SU-DHL-6 (cell line): ENCODE results near the gene LDLRAD3.
A peak's percentile ranks its signal among the peaks of the same experiment; 100 is the strongest.

ENCODE experiments used
- H2AFZ ChIP-seq: fragments of 200-600 bp; sonication (generic); 2 replicates; pipeline ENCODE4 v1.6.1; 2014; ENCODE audit warnings: low read depth, mild to moderate bottlenecking, moderate library complexity, mixed read lengths, antibody characterized with exemption, low read length; ENCODE audit not compliant: severe bottlenecking
- H3F3A ChIP-seq: fragments of 200-600 bp; shearing (Covaris generic); 2 replicates; pipeline ENCODE4 v1.6.0; 2016; ENCODE audit warnings: antibody characterized with exemption, mild to moderate bottlenecking; ENCODE audit not compliant: insufficient read depth
- H3K27ac ChIP-seq: fragments of 200-600 bp; sonication (generic); 2 replicates; pipeline ENCODE4 v1.5.1; 2016; ENCODE audit warnings: low read depth, mild to moderate bottlenecking, low read length, moderate library complexity, mixed read lengths
- H3K27me3 ChIP-seq: fragments of 200-600 bp; sonication (generic), shearing (Covaris generic); 2 replicates; pipeline ENCODE4 v1.6.0; 2014; ENCODE audit warnings: mild to moderate bottlenecking, low read length
- H3K36me3 ChIP-seq: fragments of 200-600 bp; sonication (generic); 2 replicates; pipeline ENCODE4 v1.6.1; 2014; ENCODE audit warnings: mild to moderate bottlenecking, low read length, mixed read lengths
- H3K4me2 ChIP-seq: fragments of 300-600, 200-600 bp; shearing (Covaris generic), sonication (generic); 2 replicates; pipeline ENCODE4 v1.6.0; 2014; ENCODE audit warnings: low read length, low read depth, mild to moderate bottlenecking; ENCODE audit not compliant: poor library complexity, severe bottlenecking
- H3K4me3 ChIP-seq: fragments of 200-600 bp; sonication (generic); 2 replicates; pipeline ENCODE4 v1.5.1; 2014; ENCODE audit warnings: antibody characterized with exemption, low read length, mild to moderate bottlenecking, mixed read lengths; ENCODE audit not compliant: insufficient read depth, poor library complexity, severe bottlenecking
- H3K79me2 ChIP-seq: fragments of 200-600 bp; sonication (generic); 2 replicates; pipeline ENCODE4 v1.6.1; 2014; ENCODE audit warnings: mild to moderate bottlenecking, low read length, moderate library complexity; ENCODE audit not compliant: insufficient read depth
- H3K9ac ChIP-seq: fragments of 200-600 bp; sonication (generic); 2 replicates; pipeline ENCODE4 v1.7.0; 2014; ENCODE audit warnings: mild to moderate bottlenecking, low read length
- H3K9me2 ChIP-seq: fragments of 200-600 bp; sonication (generic); replicated peaks from 2 replicates; pipeline ENCODE4 v1.6.1; 2014; ENCODE audit warnings: low read length; ENCODE audit not compliant: insufficient read depth
- H3K9me3 ChIP-seq: fragments of 200-600 bp; sonication (generic); 2 replicates; pipeline ENCODE4 v1.6.1; 2014; ENCODE audit warnings: low read length, mixed read lengths; ENCODE audit not compliant: insufficient read depth
- H4K20me1 ChIP-seq: fragments of 200-600 bp; sonication (generic); 2 replicates; pipeline ENCODE4 v1.6.1; 2014; ENCODE audit warnings: low read depth, mild to moderate bottlenecking, antibody characterized with exemption, low read length, moderate library complexity, mixed read lengths
- EZH2phosphoT487 ChIP-seq: fragments of 200-600 bp; sonication (generic), shearing (Covaris generic); conservative IDR thresholded peaks from 2 replicates; pipeline ENCODE4 v1.6.1; 2018; ENCODE audit warnings: mild to moderate bottlenecking, antibody characterized with exemption, low read length, moderate library complexity, mixed read lengths
- TF ChIP-seq, protein P1 (sequence below): fragments of 200-600 bp; sonication (generic); IDR thresholded peaks from one replicate; pipeline ENCODE4 v1.5.1; 2017; ENCODE audit warnings: antibody characterized with exemption, mild to moderate bottlenecking, low read length, moderate library complexity; ENCODE audit not compliant: insufficient read depth, poor library complexity, severe bottlenecking

Gene LDLRAD3

DNA sequence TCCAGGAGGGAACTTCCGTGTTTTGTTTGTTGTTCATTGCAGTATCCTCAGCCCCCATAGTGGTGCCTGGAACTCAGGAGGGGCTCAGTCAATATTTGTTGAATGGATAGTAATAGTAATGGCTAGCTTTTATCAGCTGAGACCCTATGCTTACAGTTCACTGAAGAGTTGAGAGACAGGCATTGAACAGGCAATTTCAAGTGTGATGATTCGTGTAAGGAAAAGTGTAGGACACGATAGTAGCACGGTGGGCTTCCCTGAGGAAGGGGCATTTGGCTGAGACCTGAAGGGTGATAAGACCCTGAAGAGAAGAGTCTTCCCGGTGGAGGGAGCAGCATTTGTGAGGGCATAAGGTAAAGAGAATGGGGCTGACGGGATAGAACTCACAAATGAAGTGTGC is 186.1 kb downstream of the LDLRAD3 start:
- Histone ChIP-seq H3K27me3 (no peaks in the 10 kb centered on the region), H3K9me3 (no peaks in the 10 kb centered on the region), H3K36me3 (no peaks in the 10 kb centered on the region), H3K9ac (no peak overlapping the region), H4K20me1 (no peaks in the 10 kb centered on the region), H3K9me2 (no peaks in the 10 kb centered on the region), H3K4me3 (no peak overlapping the region), H3K4me2 (no peak overlapping the region), H3F3A (no peaks in the 10 kb centered on the region), H3K79me2 (no peaks in the 10 kb centered on the region), H2AFZ (no peak overlapping the region), H3K27ac (no peak overlapping the region)
- TF ChIP-seq, protein P1, sequence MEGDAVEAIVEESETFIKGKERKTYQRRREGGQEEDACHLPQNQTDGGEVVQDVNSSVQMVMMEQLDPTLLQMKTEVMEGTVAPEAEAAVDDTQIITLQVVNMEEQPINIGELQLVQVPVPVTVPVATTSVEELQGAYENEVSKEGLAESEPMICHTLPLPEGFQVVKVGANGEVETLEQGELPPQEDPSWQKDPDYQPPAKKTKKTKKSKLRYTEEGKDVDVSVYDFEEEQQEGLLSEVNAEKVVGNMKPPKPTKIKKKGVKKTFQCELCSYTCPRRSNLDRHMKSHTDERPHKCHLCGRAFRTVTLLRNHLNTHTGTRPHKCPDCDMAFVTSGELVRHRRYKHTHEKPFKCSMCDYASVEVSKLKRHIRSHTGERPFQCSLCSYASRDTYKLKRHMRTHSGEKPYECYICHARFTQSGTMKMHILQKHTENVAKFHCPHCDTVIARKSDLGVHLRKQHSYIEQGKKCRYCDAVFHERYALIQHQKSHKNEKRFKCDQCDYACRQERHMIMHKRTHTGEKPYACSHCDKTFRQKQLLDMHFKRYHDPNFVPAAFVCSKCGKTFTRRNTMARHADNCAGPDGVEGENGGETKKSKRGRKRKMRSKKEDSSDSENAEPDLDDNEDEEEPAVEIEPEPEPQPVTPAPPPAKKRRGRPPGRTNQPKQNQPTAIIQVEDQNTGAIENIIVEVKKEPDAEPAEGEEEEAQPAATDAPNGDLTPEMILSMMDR, result no peak
- no peak for TF ChIP-seq EZH2phosphoT487

DNA sequence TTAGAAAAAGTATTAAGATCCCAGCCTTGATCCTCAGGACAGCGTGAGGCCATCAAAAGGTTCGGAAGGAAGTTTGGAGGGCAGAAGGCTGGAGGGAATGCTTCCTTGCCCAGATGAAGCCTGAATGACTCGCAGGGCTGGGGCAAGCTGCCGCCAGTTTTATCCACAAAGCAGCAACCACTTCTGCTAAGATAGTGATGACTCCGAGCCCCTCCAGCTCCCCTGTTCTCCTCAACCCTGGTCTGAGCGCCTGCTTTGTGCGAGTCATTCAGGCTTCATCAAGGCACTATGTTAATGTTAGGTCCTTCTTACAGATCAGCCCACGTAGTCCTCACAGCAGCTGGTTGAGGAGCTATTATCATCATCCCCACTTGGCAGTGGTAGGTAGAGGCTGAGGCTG is 186.5 kb downstream of the LDLRAD3 start:
- no peaks in the 10 kb centered on the region for H3K9me3 ChIP-seq
- H3K27ac ChIP-seq, result no peak overlapping the region
- no peak for TF ChIP-seq EZH2phosphoT487
- TF ChIP-seq, protein P1, result no peak
- no peaks in the 10 kb centered on the region for H3K9me2 ChIP-seq
- no peaks in the 10 kb centered on the region for H4K20me1 ChIP-seq
- H3K4me2 ChIP-seq, result no peak overlapping the region
- H3K4me3 ChIP-seq, result no peak overlapping the region
- H3K36me3 ChIP-seq, result no peaks in the 10 kb centered on the region
- H3K27me3 ChIP-seq, result no peaks in the 10 kb centered on the region
- H2AFZ ChIP-seq, result no peak overlapping the region
- H3F3A ChIP-seq, result no peaks in the 10 kb centered on the region
- H3K79me2 ChIP-seq, result no peaks in the 10 kb centered on the region
- H3K9ac ChIP-seq, result no peak overlapping the region

DNA sequence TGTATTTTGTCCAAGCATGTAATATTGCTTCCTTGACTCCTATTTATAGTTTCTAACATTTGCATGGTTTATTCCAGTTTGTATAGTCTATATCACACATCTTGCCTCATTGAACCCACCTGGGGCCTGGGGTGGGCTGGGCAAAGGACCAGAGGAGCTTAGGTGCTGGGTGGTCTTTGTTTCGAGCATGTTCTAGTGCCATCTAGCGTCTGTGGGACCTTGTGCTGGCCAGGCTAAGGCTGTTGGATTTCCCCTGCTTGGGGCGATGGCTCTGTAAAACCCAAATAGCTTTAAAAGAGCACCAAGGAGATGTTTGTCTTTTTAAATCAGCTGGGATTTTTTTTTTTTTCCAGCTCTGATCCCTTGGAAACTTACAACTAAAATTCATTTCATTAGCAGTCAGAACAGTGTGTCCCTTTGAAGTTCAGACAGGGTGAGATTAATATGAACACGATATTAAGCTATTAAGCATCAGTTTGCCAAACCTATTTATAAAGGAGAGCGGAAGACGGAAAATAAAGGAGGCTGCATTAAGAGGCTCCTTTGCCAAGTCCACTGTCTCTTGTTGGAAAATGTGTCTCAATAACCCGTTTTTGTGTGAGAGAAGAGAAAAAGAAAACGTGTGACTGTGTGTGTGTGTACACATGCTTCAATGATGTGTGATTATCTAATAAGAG is 188.0 kb downstream of the LDLRAD3 start:
- H3K9ac ChIP-seq, result no peak overlapping the region

More for the DNA sequence above, 188.0 kb downstream of the LDLRAD3 start:
- no peak overlapping the region for H3K4me2 ChIP-seq
- H3K36me3 ChIP-seq, result no peaks in the 10 kb centered on the region
- no peaks in the 10 kb centered on the region for H3K79me2 ChIP-seq
- no peaks in the 10 kb centered on the region for H3F3A ChIP-seq
- H2AFZ ChIP-seq, result no peak overlapping the region
- no peaks in the 10 kb centered on the region for H3K9me2 ChIP-seq
- no peak overlapping the region for H3K4me3 ChIP-seq
- no peaks in the 10 kb centered on the region for H3K9me3 ChIP-seq
- H3K27ac ChIP-seq, result no peak overlapping the region
- no peaks in the 10 kb centered on the region for H4K20me1 ChIP-seq
- TF ChIP-seq, protein P1, result peak; percentile 45
- TF ChIP-seq EZH2phosphoT487, result no peak
- H3K27me3 ChIP-seq, result no peaks in the 10 kb centered on the region
